GM21723 (cell line): ENCODE data around the gene SLC2A9.
A peak's percentile ranks its signal among the peaks of the same experiment; 100 is the strongest.
"Not testable (repeated sequence)": the region's sequence is repeated elsewhere in the genome, so short reads cannot be mapped to it uniquely, and the experiment has no call there.

Source experiments
- ATAC-seq: cut with Tn5 transposase; IDR thresholded peaks from one replicate; pipeline ENCODE4 v1.9.1; 2021; ENCODE audit warnings: mild to moderate bottlenecking, moderate library complexity; ENCODE audit not compliant: unreplicated experiment

The SLC2A9 gene

GRCh38 chr4:9847968-9848748, 173.1 kb downstream of the SLC2A9 start:
- no peak for ATAC-seq

GRCh38 chr4:9845791-9846493, 175.4 kb downstream of the SLC2A9 start:
- no peak for ATAC-seq

- ATAC-seq: no peak
These were observed 180.2 kb downstream of the SLC2A9 start for GRCh38 chr4:9841072-9841471.

- ATAC-seq: no peak
These were observed 185.9 kb downstream of the SLC2A9 start for GRCh38 chr4:9835430-9835829.

- ATAC-seq: no peak
These were observed 187.9 kb downstream of the SLC2A9 start for GRCh38 chr4:9833421-9833820.

- no peak for ATAC-seq
These were observed 188.7 kb downstream of the SLC2A9 start for GRCh38 chr4:9832640-9833039.

- no peak for ATAC-seq
These were observed 194.7 kb downstream of the SLC2A9 start for GRCh38 chr4:9826551-9826950.

- ATAC-seq: no peak
These were observed 196.2 kb downstream of the SLC2A9 start for GRCh38 chr4:9825049-9825448.

GRCh38 chr4:9820343-9820742, 201.0 kb downstream of the SLC2A9 start:
- ATAC-seq: no peak

- no peak for ATAC-seq
These were observed 205.0 kb downstream of the SLC2A9 start for GRCh38 chr4:9816285-9816684.

GRCh38 chr4:9812501-9813340, 208.6 kb downstream of the SLC2A9 start:
- peak; percentile 92 for ATAC-seq

GRCh38 chr4:9811806-9812205, 209.5 kb downstream of the SLC2A9 start:
- ATAC-seq: no peak

GRCh38 chr4:9808077-9808476, 213.2 kb downstream of the SLC2A9 start:
- no peak for ATAC-seq

GRCh38 chr4:9804918-9805317, 216.4 kb downstream of the SLC2A9 start:
- no peak for ATAC-seq

- no peak for ATAC-seq
These were observed 220.4 kb downstream of the SLC2A9 start for GRCh38 chr4:9800848-9801247.

GRCh38 chr4:9796641-9797040, 224.7 kb downstream of the SLC2A9 start:
- not testable (repeated sequence) for ATAC-seq

- ATAC-seq: no peak
These were observed 228.9 kb downstream of the SLC2A9 start for GRCh38 chr4:9792381-9792780.

- not testable (repeated sequence) for ATAC-seq
These were observed 235.4 kb downstream of the SLC2A9 start for GRCh38 chr4:9785891-9786290.

- no peak for ATAC-seq
These were observed 239.2 kb downstream of the SLC2A9 start for GRCh38 chr4:9782136-9782436.

GRCh38 chr4:9781343-9782135, 239.8 kb downstream of the SLC2A9 start, which contains the start of gene DRD5:
Gene DRD5, plus strand, starts transcription at chr4:9781634. Its CDS starts 396 bp downstream, at chr4:9782030.
- no peak for ATAC-seq
